NB4 (cell line): Measurements from ENCODE around the gene PRELID3B.

ENCODE experiments used
- CTCF ChIP-seq: IDR thresholded peaks from one replicate; pipeline ENCODE4 v1.5.1; 2012; ENCODE audit warnings: low read depth, low read length
- MYC ChIP-seq: IDR thresholded peaks from 2 replicates; pipeline ENCODE4 v1.6.1; 2011; ENCODE audit warnings: low read depth, low read length
- POLR2A ChIP-seq: IDR thresholded peaks from 2 replicates; pipeline ENCODE4 v1.6.1; 2011; ENCODE audit warnings: mild to moderate bottlenecking; ENCODE audit not compliant: insufficient read length; ENCODE audit errors: extremely low read depth
- TF ChIP-seq, protein P1 (sequence below): IDR thresholded peaks from 2 replicates; pipeline ENCODE4 v1.6.1; 2011; ENCODE audit warnings: low read depth, low read length

DNA sequence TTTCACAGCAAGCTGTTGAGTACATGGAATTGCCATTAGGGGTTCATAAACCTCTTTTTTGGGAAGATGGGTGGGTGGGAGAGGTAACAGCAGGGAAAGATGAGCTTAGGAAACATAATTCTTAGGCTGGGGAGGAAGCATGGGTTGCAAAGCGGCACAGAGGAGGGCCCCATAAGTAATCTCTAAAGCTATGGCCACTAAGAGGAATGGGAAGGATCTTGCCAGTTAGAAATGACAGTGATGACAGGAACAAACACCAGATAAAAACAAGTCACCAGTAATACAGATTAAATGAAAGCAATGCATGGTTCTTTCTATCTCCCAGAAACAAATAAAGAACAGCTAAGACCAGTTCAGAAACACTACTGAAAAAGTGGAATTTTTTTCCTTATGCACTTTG lies 31.0 kb upstream of the PRELID3B start:
- TF ChIP-seq CTCF = no peak
- TF ChIP-seq POLR2A = no peak
- TF ChIP-seq, protein P1, sequence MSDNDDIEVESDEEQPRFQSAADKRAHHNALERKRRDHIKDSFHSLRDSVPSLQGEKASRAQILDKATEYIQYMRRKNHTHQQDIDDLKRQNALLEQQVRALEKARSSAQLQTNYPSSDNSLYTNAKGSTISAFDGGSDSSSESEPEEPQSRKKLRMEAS = no peak
- no peak for TF ChIP-seq MYC
